WI38 (cell line): Measurements from ENCODE around the gene SH3D21.
A peak's percentile ranks its signal among the peaks of the same experiment; 100 is the strongest.

Experiments used
- H3K4me3 ChIP-seq: 2 replicates; pipeline ENCODE4 v1.5.1; 2011; ENCODE audit warnings: low read depth, mild to moderate bottlenecking, control low read depth, low read length
- CTCF ChIP-seq: IDR thresholded peaks from 2 replicates; pipeline ENCODE4 v1.5.1; 2012; ENCODE audit warnings: low read depth, mild to moderate bottlenecking, control low read depth, low read length

Gene SH3D21

GRCh38 chr1:36322786-36323635 lies 16.8 kb downstream of the SH3D21 start:
- no peak for TF ChIP-seq CTCF
- H3K4me3 ChIP-seq, result peak overlapping the region; percentile 84

GRCh38 chr1:36323636-36324352 lies 17.6 kb downstream of the SH3D21 start, which contains the start of gene EVA1B:
Gene EVA1B (minus strand): TSS chr1:36323645. CDS start chr1:36323037, 608 bp downstream.
- peak within 1 kb of the TSS; percentile 84 for H3K4me3 ChIP-seq

GRCh38 chr1:36324353-36324703 lies 18.2 kb downstream of the SH3D21 start:
- no peak for TF ChIP-seq CTCF
- no peak overlapping the region for H3K4me3 ChIP-seq

More at GRCh38 chr1:36323636-36324352, 17.6 kb downstream of the SH3D21 start, which contains the start of gene EVA1B:
- no peak for TF ChIP-seq CTCF

GRCh38 chr1:36326499-36326898 lies 20.3 kb downstream of the SH3D21 start:
- no peak for TF ChIP-seq CTCF
- H3K4me3 ChIP-seq, result no peak overlapping the region

GRCh38 chr1:36327421-36328087 lies 21.4 kb downstream of the SH3D21 start:
- TF ChIP-seq CTCF, result no peak
- no peak overlapping the region for H3K4me3 ChIP-seq

- no peak overlapping the region for H3K4me3 ChIP-seq
- TF ChIP-seq CTCF, result no peak
Observed at GRCh38 chr1:36328088-36328480, 21.9 kb downstream of the SH3D21 start.

GRCh38 chr1:36328713-36329112 lies 22.5 kb downstream of the SH3D21 start:
- no peak for TF ChIP-seq CTCF
- H3K4me3 ChIP-seq, result no peak overlapping the region
